ENCODE data around the gene CADM2. TPM values are rescaled to one million over a fixed set of nuclear protein-coding genes. Genes with fewer than 3 reads are reported as not detected.

The CADM2 gene
- total RNA-seq, 1 donor from 2014 or later: 0.20 TPM

DNA sequence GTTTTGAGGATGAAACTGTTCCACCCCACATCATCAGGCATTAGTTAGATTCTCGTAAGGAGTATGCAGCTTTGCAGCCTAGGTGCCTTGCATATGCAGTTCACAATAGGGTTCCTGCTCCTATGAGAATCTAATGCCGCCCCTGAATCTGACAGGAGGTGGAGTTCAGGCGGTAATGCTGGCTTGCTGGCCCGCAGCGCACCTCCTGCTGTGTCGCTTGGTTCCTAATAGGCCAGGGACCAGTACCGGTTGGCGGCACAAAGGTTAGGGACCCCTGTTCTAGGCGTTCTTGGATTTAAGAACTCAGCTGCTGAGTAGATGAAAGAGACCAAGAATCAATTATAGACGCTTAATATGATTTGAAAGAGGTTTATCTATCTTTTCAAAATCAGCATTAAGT, 595.4 kb downstream of the CADM2 start:
- no peak for DNase-seq (ENCODE audit: low read depth in 2 of 2)

GRCh38 chr3:85560088-85560785, 601.4 kb downstream of the CADM2 start:
- DNase-seq (ENCODE audit: low read depth in 2 of 2): peak in 1 of 2 donors; percentile 74

- peak; percentile 31 to 75 for DNase-seq (ENCODE audit: low read depth in 2 of 2)
Observed at GRCh38 chr3:85567071-85567676, 608.4 kb downstream of the CADM2 start.

DNA sequence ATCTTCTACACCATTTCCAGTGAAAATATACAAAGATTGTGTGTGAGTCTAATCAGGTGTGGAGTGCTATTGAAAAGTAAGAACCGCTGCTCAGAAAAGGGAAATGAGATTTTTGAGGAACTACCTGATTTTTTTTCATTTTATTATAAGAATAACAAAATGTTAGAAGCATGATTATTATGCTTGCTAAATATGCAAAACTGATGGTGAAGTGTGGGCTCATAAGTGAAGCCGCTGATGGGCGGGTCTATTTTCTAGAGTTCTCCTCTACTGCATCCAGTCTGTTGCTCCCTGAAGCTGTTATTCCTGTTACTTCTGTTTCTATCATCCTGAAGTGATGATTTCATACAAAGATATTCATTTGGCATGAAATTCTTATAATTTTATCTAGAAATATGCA, 612.0 kb downstream of the CADM2 start:
- DNase-seq (ENCODE audit: low read depth in 2 of 2): no peak

DNA sequence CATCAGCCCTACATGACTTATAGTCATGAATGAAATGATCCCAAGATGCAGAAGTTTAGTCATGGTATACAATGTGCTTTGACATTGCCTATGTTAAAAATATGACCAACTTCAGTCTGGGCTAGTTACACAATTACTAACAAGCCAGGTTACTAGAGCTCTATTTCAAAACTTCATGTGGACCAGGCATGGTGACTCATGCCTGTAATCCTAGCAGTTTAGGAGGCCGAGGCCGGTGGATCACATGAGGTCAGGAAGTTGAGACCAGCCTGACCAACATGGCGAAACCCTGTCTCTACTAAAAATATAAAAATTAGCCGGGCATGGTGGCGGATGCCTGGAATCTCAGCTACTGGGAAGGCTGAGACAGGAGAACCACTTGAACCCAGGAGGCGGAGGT, 613.0 kb downstream of the CADM2 start:
- no peak for DNase-seq (ENCODE audit: low read depth in 2 of 2)

GRCh38 chr3:85572426-85572825, 613.6 kb downstream of the CADM2 start:
- DNase-seq (ENCODE audit: low read depth in 2 of 2): no peak

GRCh38 chr3:85572978-85573377, 614.2 kb downstream of the CADM2 start:
- no peak for DNase-seq (ENCODE audit: low read depth in 2 of 2)

DNA sequence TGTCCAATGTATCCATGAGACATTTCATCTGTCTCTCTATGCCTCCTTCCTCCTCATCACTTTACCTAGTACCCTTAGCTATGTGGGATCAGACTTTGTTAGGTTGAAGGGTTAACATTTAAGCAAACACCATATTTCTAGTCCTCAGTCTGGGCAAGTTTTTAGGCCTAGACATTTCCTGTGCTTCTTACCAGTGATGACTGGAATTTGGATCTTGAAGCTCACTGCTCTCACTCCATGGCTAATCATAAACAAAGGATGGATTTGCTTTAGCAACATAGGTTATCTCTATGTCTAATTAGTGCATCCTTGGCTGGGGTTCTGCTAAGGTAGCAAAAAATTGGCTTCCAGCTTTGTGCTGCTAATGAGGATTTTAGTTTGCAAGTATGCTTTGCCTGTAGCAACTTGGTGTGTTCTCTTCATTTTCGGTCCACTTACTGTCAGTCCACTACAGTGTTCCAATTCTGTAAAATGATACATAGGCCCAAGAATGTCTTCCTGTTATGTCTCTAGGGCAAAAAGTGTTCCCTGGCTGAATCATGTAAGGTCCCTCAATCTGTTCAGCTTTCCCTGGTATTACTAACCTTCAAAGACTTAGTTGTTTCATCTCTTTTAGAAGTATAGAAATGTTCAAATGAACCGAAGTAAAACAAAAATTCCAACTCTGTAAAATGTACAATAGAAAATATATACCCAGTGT, 615.4 kb downstream of the CADM2 start:
- no peak for DNase-seq (ENCODE audit: low read depth in 2 of 2)

DNA sequence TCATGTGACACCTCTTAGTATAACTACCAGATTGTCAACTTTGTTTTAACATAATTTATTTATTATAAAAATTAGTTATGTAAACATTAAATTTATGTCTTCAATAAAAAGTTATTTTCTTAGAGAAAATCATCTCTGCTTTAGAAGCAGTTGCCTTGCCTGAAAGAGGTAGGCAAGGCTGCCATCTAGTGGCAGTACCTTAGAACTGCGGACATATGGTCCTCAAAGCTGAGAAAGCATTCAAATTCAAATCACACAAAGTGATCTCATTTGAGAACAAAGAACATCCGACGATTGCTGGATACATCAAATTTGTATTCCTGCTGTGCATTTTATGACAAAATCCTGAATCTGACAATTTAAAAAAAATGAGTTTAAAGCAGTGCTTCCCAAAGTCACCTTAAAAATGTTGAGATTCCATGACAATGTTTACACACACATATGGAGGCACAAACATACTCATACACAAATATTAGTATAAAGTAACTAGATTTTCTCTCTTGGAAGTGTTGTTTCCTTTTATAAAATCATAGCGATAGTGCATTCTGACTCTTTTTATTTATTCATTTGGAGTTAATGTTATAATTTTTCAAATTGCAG, 617.4 kb downstream of the CADM2 start:
- peak; percentile 56 to 73 for DNase-seq (ENCODE audit: low read depth in 2 of 2)

DNA sequence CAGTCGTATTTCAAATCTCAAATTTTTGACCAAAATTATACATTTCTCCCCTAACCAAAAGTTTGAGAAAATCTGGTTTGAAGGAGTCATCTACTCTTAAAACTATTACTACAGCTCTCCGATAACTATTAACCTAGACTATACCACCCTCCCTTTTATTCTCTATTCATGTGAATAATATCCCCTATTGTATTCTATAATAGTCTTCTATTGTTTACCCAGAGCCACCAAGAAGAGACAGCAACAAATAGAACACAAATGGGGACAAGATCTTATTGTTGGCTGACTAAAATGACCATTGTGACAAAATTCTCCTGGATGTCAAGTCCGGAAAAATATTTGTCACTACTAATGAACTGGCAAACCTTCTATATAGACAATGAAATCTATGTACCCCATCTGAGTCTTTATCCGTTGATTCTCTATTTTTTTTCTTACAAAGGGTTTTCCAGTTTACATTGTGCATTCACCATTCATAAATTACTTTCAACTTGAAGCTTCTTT, 618.0 kb downstream of the CADM2 start:
- no peak for DNase-seq (ENCODE audit: low read depth in 2 of 2)

- no peak for DNase-seq (ENCODE audit: low read depth in 2 of 2)
Observed at GRCh38 chr3:85584779-85585356, 626.1 kb downstream of the CADM2 start.

GRCh38 chr3:85586018-85586417, 627.2 kb downstream of the CADM2 start:
- DNase-seq (ENCODE audit: low read depth in 2 of 2): no peak

- no peak for DNase-seq (ENCODE audit: low read depth in 2 of 2)
Observed at GRCh38 chr3:85589145-85589544, 630.4 kb downstream of the CADM2 start.

GRCh38 chr3:85591451-85591850, 632.7 kb downstream of the CADM2 start:
- no peak for DNase-seq (ENCODE audit: low read depth in 2 of 2)

GRCh38 chr3:85592256-85592655, 633.5 kb downstream of the CADM2 start:
- DNase-seq (ENCODE audit: low read depth in 2 of 2): no peak

- no peak for DNase-seq (ENCODE audit: low read depth in 2 of 2)
Observed at GRCh38 chr3:85594676-85595075, 635.9 kb downstream of the CADM2 start.

DNA sequence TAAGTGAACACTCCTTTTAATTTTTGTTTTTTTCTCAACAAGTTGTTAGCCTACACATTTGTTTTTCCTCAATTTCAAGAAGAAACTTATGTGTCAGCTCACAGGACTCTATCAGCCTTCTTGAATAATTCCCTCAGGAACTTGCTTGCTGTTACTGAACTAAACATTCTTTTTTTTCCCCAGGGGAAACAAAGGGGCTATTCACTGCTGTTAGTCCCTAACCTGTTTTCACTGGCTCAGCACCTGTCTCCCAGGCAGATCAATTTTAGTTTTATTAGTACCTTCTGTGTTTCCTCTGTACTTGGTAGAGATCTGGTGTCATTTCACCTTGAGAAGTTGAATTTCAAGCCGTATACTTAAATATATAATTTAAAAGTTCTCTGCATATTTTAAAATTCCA, 644.6 kb downstream of the CADM2 start:
- DNase-seq (ENCODE audit: low read depth in 2 of 2): no peak

GRCh38 chr3:85604641-85605040, 645.9 kb downstream of the CADM2 start:
- DNase-seq (ENCODE audit: low read depth in 2 of 2): no peak

DNA sequence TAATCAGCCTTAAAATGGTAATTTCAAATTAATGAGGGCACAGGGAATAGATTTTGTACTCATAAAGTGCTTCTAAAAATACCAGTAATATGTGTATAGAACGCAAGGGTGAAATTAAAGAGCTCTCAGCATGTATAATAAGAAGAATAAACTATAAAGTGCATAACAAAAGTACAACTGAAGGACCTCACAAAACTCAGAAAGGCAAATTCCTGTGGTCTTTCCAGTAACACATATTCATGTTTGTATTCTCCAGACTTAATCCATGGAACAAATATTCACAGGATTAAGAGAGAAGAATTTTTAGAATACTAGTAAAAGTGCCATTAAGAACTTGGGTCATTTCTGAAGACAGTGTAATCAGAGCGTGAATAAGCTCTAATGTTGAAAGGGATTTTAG, 646.3 kb downstream of the CADM2 start:
- no peak for DNase-seq (ENCODE audit: low read depth in 2 of 2)

- no peak for DNase-seq (ENCODE audit: low read depth in 2 of 2)
Observed at GRCh38 chr3:85626662-85627061, 667.9 kb downstream of the CADM2 start.

- no peak for DNase-seq (ENCODE audit: low read depth in 2 of 2)
Observed at GRCh38 chr3:85627932-85628331, 669.1 kb downstream of the CADM2 start.

DNA sequence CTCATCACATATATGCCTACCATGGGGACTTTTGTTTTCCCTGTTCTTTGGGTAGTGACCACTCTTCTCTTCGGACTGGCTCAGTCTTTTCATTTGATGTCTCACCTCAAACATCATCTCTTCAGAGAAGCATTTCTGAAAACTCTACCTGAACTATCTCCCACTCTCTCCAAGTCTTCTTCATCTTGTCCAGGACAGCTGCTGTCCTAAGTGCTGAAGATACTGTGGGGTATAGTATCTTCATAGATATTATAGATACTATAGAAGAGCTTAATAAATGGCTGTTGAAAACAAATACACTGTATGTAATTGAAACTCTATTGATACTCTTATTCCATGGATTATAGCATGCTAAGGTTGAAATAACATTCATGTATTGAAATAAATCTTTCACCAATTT, 672.3 kb downstream of the CADM2 start:
- DNase-seq (ENCODE audit: low read depth in 2 of 2): no peak

All from lung microvascular endothelial cell (primary cell).